Amniotic epithelial cell (primary cell): Measurements from ENCODE around the gene TDRD12.
"Not testable (repeated sequence)": the region's sequence is repeated elsewhere in the genome, so short reads cannot be mapped to it uniquely, and the experiment has no call there.

Source experiments
- DNase-seq: peaks from one replicate; pipeline ENCODE4 v3.0.0-alpha.2; 2010; ENCODE audit warnings: low read depth

TDRD12 gene

DNA sequence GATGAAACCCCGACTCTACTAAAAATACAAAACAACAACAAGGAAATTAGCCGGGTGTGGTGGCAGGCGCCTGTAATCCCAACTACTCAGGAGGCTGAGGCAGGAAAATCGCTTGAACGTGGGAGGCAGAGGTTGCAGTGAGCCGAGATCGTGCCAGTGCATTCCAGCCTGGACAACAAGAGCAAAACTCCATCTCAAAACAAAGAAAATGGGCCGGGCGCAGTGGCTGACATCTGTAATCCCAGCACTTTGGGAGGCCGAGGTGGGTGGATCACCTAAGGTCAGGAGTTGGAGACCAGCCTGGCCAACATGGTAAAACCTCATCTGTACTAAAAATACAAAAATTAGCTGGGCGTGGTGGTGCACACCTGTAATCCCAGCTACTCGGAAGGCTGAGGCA lies 112.5 kb downstream of the TDRD12 start:
- not testable (repeated sequence) for DNase-seq

DNA sequence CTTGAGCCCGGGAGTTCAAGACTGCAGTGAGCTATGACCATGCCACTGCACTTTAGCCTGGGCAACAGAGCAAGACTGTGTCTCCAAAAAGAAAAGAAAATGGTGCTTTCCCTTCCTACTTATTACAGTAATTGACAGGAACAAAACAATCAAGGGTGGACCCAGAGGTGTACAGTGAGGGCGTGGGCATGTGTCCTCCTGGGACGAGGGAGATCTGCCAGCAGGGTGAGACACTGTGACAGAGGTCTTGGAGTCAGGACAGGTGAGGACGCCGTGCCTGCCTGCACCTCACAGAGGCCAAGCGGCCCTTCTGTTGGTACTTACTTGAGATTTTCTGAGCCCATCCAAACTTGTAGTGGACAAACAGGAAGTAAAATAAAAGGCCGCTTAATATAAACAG lies 113.3 kb downstream of the TDRD12 start:
- DNase-seq: not testable (repeated sequence)

DNA sequence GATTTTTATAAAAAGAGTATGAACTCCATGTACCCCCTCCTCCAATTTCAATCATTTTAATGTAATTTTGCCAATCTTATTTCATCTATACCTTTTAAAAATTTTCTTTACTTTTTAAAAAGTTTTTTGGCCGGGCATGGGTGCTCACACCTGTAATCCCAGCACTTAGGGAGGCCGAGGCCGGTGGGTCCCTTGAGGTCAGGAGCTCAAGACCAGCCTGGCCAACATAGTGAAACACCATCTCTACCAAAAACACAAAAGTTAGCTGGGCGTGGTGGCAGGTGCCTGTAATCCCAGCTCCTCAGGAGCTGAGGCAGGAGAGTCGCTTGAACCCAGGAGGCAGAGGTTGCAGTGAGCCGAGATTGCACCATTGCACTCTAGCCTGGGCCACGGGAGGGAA lies 113.8 kb downstream of the TDRD12 start:
- DNase-seq: not testable (repeated sequence)

DNA sequence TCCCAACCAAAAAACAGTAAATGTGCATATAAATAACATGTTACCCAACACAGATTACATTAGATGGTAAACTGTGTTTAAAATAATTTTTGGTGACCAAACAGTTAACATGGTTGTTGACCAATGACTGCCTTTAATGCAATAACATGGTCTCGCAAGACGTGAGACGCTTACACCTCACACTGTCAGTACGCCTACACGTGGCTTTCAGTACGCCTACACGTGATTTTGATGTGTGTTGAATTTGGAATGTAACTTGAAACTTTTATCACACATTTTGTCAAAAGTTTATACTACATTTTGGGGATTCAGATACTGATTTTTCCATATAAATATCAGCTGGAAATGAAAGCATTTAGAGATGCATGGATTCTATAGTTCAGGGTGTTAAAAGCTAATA lies 118.0 kb downstream of the TDRD12 start:
- no peak for DNase-seq

DNA sequence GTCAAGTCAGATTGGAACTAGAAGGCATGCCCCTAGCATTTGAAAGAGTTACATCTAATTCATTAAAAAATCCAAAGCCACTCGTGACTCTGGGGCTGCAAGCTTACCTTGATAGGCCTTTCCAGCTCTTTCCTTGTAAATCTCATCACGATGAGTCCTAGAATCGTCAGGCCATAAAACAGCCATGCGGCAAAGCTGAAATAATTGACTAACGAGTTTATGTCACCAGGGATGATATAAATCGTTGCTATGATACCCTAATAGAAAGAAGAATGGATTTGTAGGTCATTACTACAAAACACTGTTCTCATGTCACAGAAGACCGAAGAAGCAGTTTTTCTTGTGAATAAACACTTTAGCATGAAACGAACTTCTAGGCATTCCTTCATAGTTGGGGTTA lies 122.5 kb downstream of the TDRD12 start:
- DNase-seq: no peak

DNA sequence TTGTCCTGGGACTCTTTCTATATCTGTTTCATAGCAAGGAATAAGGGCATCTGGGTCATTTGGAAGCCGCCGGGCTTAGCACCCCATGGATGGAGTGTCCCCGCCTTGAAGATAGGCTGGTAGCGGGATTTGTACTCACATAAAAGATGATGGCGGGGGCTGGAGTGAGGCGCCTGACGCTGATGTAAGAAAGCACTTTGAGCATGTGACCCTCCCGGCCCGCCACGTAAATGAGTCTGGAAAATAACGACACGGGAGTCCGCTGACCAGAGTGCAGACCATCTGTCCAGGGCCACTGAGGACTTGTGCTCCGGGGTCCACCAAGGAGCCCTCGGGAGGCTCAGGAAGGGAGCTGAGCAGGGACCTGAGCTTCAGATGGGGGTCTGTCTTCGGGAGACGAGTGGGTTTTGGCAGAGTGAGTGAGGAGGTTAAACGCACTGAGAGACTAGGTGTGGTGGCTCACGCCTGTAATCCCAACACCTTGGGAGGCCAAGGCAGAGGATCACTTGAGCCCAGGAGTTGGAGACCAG lies 124.2 kb downstream of the TDRD12 start:
- no peak for DNase-seq

DNA sequence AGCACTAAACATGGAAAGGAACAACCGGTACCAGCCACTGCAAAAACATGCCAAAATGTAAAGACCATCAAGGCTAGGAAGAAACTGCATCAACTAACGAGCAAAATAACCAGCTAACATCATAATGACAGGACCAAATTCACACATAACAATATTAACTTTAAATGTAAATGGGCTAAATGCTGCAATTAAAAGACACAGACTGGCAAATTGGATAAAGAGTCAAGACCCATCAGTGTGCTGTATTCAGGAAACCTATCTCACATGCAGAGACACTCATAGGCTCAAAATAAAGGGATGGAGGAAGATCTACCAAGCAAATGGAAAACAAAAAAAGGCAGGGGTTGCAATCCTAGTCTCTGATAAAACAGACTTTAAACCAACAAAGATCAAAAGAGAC lies 128.5 kb downstream of the TDRD12 start:
- DNase-seq: not testable (repeated sequence)

DNA sequence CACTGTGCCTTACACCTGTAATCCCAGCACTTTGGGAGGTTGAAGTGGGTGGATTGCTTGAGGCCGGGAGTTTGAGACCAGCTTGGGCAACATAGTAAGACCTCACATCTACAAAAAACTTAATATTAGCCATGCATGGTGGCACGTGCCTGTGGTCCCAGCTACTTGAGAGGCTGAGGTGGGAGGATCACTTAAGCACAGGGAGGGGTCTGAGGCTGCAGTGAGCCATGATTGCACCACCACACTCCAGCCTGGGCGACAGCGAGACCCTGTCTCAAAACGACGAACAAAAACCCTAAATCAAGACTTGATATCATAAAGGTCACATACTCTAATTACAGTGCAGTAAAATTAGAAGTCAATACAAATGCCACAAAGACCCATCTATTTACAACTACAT lies 132.6 kb downstream of the TDRD12 start:
- DNase-seq: no peak

DNA sequence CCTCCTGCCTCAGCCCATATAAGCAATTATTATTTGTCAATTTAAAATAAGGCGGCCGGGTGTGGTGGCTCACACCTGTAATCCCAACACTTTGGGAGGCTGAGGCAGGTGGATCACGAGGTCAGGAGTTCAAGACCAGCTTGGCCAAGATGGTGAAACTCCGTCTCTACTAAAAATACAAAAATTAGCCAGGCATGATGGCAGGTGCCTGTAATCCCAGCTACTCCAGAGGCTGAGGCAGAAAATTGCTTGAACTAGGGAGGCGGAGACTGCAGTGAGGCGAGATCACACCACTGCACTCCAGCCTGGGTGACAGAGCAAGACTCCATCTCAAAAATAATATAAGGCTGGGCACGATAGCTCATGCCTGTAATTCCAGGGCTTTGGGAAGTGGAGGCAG lies 137.3 kb downstream of the TDRD12 start:
- DNase-seq: not testable (repeated sequence)

DNA sequence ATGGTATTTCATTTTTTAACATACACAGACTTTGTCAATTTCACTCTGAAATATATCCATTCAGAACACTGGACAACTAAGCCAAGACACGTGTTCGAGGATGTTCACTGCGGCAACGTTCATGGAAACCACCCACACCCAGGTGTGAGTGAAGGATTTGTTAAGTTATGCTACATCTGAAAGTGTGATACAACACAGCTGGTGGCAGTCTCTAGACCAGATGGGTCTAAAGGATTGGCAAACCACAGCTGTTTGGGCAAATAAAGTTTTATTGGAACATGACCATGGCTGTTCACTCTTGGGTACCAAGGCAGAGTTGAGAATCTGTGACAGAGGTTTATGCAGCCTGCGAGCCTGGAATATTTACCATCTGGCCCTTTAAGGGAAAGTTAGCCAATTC lies 138.0 kb downstream of the TDRD12 start:
- DNase-seq: no peak

DNA sequence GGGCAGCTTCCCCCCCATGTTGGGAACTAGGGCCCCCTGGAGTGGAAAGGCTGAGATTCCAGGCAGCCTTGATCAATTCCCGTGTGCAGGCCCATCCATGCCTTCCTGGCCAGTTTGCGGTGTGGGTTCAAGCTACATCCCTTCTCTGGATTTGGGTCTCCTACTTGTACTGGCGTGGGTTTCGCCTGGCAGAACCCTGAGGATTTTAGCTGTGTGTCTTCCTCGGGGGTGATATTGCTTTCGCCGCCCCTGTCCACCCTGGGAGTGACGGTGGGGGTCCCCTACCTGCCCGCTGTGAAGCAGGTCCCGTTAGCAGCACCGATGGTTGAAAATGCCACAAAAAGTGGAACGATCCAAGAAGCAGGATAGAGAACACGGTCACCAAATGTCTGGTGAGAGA lies 138.6 kb downstream of the TDRD12 start:
- no peak for DNase-seq

DNA sequence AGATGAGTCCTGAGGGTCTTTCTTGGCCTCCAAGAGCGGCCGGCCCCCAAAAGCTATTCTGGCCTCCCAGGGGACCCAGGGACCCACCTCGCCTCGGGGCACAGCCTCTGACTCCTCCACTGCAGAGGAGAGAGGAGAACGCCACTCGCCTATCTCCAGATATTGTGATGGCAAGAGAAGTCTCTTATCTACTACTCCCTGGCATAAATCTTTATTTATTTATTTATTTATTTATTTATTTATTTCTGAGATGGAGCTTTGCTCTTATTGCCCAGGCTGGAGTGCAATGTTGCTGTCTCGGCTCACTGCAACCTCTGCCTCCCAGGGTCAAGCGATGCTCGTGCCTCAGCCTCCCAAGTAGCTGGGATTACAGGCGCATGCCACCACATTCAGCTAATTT lies 139.0 kb downstream of the TDRD12 start:
- no peak for DNase-seq

DNA sequence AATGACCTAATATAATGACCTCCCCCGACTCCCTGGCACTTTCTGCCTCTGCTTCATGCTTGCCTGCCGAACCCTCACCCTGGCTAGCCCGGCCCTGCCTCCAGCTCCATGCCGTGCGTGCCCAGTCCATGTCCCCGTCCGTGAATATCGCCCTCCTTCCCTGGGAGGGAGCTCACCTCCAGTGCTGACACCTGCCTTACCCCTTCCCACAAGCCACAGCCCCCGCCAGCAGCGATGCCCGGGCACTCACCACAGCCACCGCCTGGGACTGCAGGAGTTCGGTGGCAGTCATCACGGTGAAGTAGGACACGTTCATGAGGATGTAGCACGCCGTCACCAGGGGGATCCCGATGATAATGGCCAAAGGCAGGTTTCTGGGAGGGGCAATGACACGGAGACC lies 140.0 kb downstream of the TDRD12 start:
- no peak for DNase-seq

DNA sequence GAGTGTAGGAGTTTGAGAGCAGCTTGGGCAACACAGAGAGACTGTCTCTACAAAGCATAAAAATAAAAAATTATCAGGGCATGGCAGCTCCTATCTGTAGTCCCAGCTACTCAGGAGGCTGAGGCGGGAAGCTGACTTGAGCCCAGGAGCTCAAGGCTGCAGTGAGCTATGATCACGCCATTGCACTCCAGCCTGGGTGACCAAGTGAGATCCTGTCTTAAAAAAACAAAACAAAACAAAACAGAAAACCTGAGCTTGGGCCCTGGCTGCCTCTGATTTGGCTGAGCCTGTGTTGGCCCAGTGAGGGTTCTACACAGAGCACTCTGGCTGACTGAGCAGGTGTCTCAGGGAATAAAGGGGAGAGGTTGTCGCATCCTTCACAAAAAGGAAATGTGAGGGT lies 142.0 kb downstream of the TDRD12 start:
- no peak for DNase-seq

DNA sequence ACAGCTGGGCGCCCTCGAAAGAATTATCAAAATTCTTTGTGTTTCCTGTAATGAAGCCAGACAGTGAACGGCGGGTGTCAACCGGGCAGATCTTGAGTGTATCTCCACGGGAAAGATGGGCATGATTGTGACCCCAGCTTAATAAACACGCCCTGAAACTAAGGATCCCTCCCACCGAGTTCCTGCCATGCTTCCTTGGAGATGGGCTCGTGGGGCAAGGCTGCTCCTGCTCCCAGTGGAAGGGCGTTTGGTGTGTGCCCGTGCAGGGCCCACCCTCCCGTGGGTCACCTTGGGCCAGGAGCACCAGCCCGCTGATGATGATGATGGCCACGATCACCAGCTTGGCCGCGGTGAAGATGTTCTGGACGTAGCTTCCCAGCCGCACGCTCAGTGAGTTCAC lies 142.6 kb downstream of the TDRD12 start:
- DNase-seq: no peak

DNA sequence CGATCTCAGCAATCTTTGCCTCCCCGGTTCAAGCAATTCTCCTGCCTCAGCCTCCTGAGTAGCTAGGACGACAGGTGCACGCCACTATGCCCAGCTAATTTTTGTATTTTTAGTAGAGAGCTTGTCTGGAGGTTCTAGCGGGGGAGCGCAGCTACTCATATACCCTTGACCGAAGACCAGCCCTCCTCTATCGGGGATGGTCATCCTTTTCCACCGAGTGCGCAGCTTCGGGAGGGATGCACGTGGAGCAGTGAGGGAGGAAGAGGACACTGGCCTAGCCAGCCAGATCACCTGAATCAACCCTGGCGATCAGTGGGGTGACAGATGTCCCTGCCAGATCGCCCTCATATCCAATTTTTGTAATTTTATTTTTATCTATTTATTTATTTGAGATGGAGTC lies 143.2 kb downstream of the TDRD12 start:
- DNase-seq: no peak

DNA sequence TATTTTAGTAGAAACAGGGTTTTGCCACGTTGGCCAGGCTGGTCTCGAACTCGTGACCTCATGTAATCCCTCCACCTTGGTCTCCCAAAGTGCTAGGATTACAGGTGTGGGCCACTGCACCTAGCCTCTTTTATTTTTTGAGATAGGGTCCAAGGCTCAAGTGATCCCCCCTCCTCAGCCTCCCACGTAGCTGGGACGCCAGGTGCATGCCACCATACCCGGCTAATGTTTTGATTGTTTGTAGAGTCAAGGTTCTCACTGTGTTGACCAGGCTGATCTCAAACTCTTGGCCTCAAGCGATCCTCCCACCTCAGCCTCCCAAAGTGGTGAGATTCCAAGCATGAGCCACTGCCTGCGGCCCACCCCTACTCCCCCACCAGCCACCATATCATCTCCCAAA lies 143.7 kb downstream of the TDRD12 start:
- no peak for DNase-seq

DNA sequence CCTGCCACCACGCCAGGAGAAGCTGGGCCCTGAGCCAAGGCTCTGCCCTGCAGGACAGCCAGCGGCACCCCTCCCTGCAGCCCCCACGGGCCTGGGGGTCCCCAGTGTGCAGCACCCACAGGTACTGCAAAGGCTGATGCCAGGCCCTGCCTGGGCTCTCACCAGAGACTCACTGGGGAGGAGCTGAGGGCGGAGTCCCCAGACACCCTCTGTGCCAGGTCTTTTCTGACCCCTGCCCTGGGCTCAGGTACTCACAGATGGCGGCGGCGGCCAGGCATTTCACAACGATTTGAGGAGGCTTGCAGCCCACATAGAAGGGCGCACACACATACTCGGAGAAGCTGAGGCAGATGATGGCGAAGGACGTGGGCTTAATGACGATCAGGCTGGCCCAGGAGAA lies 144.3 kb downstream of the TDRD12 start:
- DNase-seq: no peak

DNA sequence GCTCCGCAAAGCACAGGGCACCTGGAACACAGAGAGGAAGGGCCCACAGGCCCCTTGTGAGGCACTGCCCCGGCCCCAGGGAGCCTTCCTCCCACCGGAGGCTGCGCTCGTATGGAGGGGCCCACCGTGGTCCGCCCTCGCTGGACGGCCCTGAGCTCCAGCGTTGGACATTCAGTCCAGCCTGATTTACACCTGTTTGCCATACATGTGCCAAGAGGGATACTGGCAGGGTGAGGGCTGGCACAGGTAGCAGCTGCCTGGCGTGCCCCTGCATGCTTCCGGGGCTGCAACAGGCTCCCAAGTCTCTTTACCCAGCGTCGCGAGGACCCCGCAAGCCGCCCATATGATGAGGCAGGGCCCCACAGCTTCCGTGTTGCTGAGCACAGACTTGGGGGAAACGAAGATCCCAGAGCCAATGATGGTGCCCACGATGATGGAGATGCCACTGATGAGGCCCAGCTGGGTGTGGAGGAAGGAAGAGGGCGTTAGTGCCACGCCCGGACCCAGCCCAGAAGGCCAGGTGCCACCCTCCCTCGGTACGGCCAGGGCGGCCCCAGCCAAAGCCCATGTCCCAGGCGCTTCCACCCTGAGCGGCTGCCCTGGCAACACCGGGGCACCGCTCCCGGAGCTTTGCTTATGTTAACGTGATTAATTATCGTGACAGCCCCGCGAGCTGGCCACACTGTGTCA lies 144.9 kb downstream of the TDRD12 start:
- no peak for DNase-seq

DNA sequence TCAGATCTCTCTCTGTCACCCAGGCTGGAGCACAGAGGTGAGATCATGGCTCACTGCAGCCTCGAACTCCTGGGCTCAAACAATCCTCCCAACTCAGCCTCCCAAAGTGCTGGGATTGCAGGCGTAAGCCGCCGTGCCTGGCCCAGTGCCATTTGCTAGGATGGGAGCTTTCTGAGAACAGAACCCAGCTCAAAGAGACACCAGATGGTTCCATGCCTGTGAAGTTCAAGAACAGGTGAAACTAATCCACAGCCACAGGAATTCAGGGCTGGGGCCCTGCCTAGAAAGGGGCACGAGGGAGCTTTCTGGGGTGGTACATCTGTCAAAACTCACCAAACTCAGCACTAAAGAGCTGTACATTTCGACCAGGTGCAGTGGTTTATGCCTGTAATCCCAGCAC lies 145.8 kb downstream of the TDRD12 start:
- no peak for DNase-seq

DNA sequence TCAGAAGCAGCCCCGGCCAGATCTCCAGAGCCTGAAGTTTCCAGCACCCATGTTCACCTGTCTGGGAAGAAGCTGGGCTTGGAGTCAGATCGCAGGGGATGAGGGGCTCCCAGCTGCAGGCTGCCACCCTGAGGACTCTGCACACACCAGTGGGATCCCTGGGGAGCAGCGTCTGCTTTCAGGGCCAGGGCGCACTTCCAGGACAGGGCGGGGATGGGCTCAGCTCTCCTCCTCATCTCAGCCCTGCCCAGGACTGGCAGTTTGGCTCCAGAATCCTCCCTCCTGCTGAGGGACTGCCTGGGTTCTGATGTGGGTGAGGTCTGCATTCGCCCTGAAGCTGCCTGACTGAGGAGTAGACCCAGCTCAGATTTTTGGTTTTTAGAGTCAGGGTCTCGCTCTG lies 146.5 kb downstream of the TDRD12 start:
- DNase-seq: no peak

DNA sequence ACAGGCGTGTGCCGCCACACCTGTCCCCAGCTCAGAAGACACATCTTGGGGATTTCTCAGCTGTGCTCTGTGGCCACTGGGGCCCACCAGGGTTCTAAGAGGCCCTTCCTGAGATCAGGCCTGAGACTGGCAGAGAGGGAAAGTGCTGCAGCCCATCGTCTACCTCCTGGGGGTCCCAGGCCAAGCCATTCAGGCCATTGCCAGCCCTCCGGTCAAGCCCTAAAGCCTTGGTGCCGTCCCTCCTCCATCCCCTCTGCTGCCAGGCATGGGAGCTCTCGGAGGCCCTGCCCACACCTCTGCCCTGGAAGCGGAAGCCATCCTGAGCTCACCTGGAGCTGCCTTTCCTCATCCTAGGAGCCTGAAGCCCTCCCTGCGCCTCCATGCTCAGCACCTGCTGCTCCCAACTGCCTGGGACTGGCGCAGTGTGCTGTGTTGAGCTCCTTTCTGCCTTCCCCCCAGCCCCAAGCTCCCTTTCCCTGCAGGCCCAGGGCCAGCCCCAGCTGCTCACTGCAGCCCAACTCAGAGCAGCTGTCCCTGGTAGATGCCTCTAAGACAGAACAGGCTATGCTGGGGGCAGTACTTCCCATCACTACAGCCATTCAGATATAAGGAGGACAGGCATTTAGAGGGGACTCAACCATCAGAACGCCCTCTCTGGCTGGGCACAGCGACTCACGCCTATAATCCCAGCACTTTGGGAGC lies 147.1 kb downstream of the TDRD12 start:
- DNase-seq: no peak

DNA sequence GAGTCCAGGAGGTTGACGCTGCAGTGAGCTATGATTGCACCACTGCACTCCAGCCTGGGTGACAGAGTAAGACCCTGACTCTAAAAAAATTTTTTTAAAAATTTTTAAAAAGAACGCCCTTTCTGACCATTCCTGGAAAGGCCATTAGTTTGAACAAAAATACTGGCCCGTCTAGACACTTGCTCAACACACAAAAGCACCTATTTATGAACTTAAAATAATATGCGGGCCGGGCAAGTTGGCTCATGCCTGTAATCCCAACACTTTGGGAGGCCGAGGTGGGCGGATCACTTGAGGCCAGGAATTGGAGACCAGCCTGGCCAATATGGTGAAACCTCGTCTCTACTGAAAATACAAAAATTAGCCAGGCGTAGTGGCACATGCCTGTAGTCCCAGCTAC lies 147.9 kb downstream of the TDRD12 start:
- not testable (repeated sequence) for DNase-seq
